ENCODE results near the gene CREBZF.
"Not testable (repeated sequence)": the region's sequence is repeated elsewhere in the genome, so short reads cannot be mapped to it uniquely, and the experiment has no call there.

Gene CREBZF

DNA sequence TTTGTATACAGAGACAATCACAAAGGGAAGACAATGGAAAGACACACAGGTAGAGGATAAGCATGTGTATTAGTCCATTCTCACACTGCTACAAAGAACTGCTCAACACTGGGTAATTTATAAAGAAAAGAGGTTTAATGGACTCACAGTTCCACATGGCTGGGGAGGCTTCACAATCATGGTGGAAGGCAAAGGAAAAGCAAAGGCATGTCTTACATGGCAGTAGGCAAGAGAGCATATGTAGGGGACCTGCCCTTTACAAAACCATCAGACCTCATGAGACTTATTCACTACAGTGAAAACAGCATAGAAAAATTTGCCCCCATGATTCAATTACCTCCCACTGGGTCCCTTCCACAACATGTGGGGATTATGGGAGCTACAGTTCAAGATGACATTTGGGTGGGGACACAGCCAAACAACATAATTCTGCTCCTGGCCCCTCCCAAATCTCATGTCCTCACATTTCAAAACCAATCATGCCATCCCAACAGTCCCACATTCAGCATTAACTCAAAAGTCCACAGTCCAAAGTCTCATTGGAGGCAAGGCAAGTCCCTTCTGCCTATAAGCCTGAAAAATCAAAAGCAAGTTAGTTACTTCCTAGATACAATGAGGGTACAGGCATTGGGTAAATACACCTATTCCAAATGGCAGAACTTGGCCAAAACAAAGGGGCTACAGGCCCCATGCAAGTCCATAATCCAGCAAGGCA, 6.2 kb upstream of the CREBZF start:
- not testable (repeated sequence) for H3K9ac ChIP-seq (ENCODE audit: low read depth, low read length, poor library complexity); H2AFZ ChIP-seq (ENCODE audit: low read length); H2BK15ac ChIP-seq (ENCODE audit: low read length); H3K18ac ChIP-seq (ENCODE audit: low read length); H2BK12ac ChIP-seq (ENCODE audit: low read length); H3K23ac ChIP-seq (ENCODE audit: low read depth, low read length, poor library complexity); H3K27ac ChIP-seq (replicated peaks; ENCODE audit: low read length); H3K9me3 ChIP-seq (replicated peaks in 1 of 2; ENCODE audit: control insufficient read depth in 2 of 2, insufficient read depth in 1 of 2, low read depth in 1 of 2, low read length in 2 of 2); H4K8ac ChIP-seq (ENCODE audit: low read depth, low read length); H2AK5ac ChIP-seq (ENCODE audit: low read depth, low read length); H3K36me3 ChIP-seq (replicated peaks in 1 of 2; ENCODE audit: control insufficient read depth in 2 of 2, insufficient read depth in 2 of 2, low read length in 2 of 2); H2BK120ac ChIP-seq (ENCODE audit: low read depth, low read length); H3K14ac ChIP-seq (ENCODE audit: low read length); H3K4me3 ChIP-seq (ENCODE audit: low read length in 2 of 2); H2BK5ac ChIP-seq (ENCODE audit: low read length); H3K79me1 ChIP-seq (ENCODE audit: low read depth, low read length); H3K4me1 ChIP-seq (ENCODE audit: control insufficient read depth in 2 of 2, insufficient read depth in 1 of 2, low read depth in 1 of 2, low read length in 2 of 2); H3K4me2 ChIP-seq (ENCODE audit: insufficient read depth, low read length, poor library complexity, severe bottlenecking); H4K91ac ChIP-seq (ENCODE audit: low read depth, low read length, poor library complexity); H3K4ac ChIP-seq (ENCODE audit: low read length); DNase-seq (ENCODE audit: low spot score)
- H3K27me3 ChIP-seq (ENCODE audit: control insufficient read depth in 3 of 3, insufficient read depth in 3 of 3, low read depth in 1 of 3, low read length in 3 of 3): peaks cover 0 to 12% (median 0%) of the 10 kb centered on the region in 3 experiments

DNA sequence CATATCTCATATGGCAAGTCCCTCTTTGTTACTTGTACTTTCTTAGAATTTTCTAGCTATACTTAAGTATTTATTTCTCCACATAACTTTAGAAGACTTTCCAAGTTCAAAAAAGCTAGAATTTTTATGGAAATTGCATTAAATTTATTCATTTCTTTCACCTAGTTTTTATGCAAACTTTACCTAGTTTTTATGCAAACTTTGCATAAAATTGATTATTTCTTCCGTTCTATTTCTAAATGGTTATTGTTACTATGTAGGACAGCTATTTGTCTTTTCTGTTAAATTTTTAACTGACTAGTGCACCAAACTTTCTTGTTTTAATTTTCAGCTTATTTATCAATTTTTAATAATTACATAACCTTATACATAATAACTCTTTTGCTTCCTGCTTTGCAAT, 3.2 kb upstream of the CREBZF start:
- Histone ChIP-seq H3K79me1 (ENCODE audit: low read depth, low read length) (no peaks in the 10 kb centered on the region), H3K4me2 (ENCODE audit: insufficient read depth, low read length, poor library complexity, severe bottlenecking) (no peak overlapping the region), H3K14ac (ENCODE audit: low read length) (no peak overlapping the region), H2BK5ac (ENCODE audit: low read length) (no peak overlapping the region), H3K4ac (ENCODE audit: low read length) (no peak overlapping the region), H3K18ac (ENCODE audit: low read length) (no peak overlapping the region), H3K9ac (ENCODE audit: low read depth, low read length, poor library complexity) (no peak overlapping the region), H3K23ac (ENCODE audit: low read depth, low read length, poor library complexity) (no peak overlapping the region), H3K9me3 (replicated peaks in 1 of 2; ENCODE audit: control insufficient read depth in 2 of 2, insufficient read depth in 1 of 2, low read depth in 1 of 2, low read length in 2 of 2) (no peaks in the 10 kb centered on the region), H2AK5ac (ENCODE audit: low read depth, low read length) (no peak overlapping the region), H3K4me3 (ENCODE audit: low read length in 2 of 2) (no peak overlapping the region), H2BK12ac (ENCODE audit: low read length) (no peak overlapping the region), H2BK15ac (ENCODE audit: low read length) (no peak overlapping the region), H3K36me3 (replicated peaks in 1 of 2; ENCODE audit: control insufficient read depth in 2 of 2, insufficient read depth in 2 of 2, low read length in 2 of 2) (peaks cover 0 to 6% of the 10 kb centered on the region in 2 donors), H3K27me3 (ENCODE audit: control insufficient read depth in 3 of 3, insufficient read depth in 3 of 3, low read depth in 1 of 3, low read length in 3 of 3) (peaks cover 0 to 2% (median 0%) of the 10 kb centered on the region in 3 experiments), H3K27ac (replicated peaks; ENCODE audit: low read length) (no peak overlapping the region), H3K4me1 (ENCODE audit: control insufficient read depth in 2 of 2, insufficient read depth in 1 of 2, low read depth in 1 of 2, low read length in 2 of 2) (peaks cover 0 to 5% of the 10 kb centered on the region in 2 donors), H2BK120ac (ENCODE audit: low read depth, low read length) (no peak overlapping the region), H4K8ac (ENCODE audit: low read depth, low read length) (no peak overlapping the region), H4K91ac (ENCODE audit: low read depth, low read length, poor library complexity) (no peak overlapping the region), H2AFZ (ENCODE audit: low read length) (no peak overlapping the region)
- no CpG with 5 or more reads among the region's 1 CpG for WGBS, 2 donors (ENCODE audit: extremely low coverage in 2 of 2, insufficient read length in 2 of 2, insufficient replicate concordance in 1 of 2)
- DNase-seq (ENCODE audit: low spot score): no peak

DNA sequence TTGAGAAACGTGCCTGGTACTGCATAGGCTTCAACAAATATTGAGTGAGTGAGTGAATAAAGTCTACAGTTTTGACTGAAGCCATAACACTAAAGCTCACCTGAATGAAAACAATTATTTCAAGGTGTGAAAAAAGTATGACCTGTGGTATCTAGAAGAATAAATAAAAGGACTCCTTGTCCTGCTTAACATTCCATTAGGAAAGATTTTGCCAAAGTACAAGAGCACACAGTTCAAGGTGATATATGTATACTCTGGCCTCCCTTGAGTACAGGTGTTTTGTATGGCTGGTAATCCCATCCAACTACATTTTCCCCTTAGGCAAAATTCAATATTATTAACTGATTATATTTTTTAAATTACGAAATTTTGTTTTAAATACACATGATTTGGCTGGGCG, 1.8 kb upstream of the CREBZF start:
- H3K27ac ChIP-seq (replicated peaks; ENCODE audit: low read length): no peak overlapping the region
- H3K4me1 ChIP-seq (ENCODE audit: control insufficient read depth in 2 of 2, insufficient read depth in 1 of 2, low read depth in 1 of 2, low read length in 2 of 2): peaks cover 0 to 5% of the 10 kb centered on the region in 2 donors
- no peak overlapping the region for H3K4me3 ChIP-seq (ENCODE audit: low read length in 2 of 2)
- no peak overlapping the region for H2AK5ac ChIP-seq (ENCODE audit: low read depth, low read length)
- H3K36me3 ChIP-seq (replicated peaks in 1 of 2; ENCODE audit: control insufficient read depth in 2 of 2, insufficient read depth in 2 of 2, low read length in 2 of 2): peaks cover 2 to 21% of the 10 kb centered on the region in 2 donors
- H2BK15ac ChIP-seq (ENCODE audit: low read length): no peak overlapping the region
- H3K23ac ChIP-seq (ENCODE audit: low read depth, low read length, poor library complexity): no peak overlapping the region
- H2AFZ ChIP-seq (ENCODE audit: low read length): peak overlapping the region; percentile 87
- H4K8ac ChIP-seq (ENCODE audit: low read depth, low read length): no peak overlapping the region
- no peak overlapping the region for H2BK120ac ChIP-seq (ENCODE audit: low read depth, low read length)
- DNase-seq (ENCODE audit: low spot score): no peak
- no peaks in the 10 kb centered on the region for H3K79me1 ChIP-seq (ENCODE audit: low read depth, low read length)
- H3K9ac ChIP-seq (ENCODE audit: low read depth, low read length, poor library complexity): no peak overlapping the region
- H3K9me3 ChIP-seq (replicated peaks in 1 of 2; ENCODE audit: control insufficient read depth in 2 of 2, insufficient read depth in 1 of 2, low read depth in 1 of 2, low read length in 2 of 2): no peaks in the 10 kb centered on the region
- H2BK12ac ChIP-seq (ENCODE audit: low read length): no peak overlapping the region
- H3K4me2 ChIP-seq (ENCODE audit: insufficient read depth, low read length, poor library complexity, severe bottlenecking): no peak overlapping the region
- H4K91ac ChIP-seq (ENCODE audit: low read depth, low read length, poor library complexity): no peak overlapping the region
- H3K27me3 ChIP-seq (ENCODE audit: control insufficient read depth in 3 of 3, insufficient read depth in 3 of 3, low read depth in 1 of 3, low read length in 3 of 3): peaks cover 0 to 2% (median 0%) of the 10 kb centered on the region in 3 experiments
- no peak overlapping the region for H2BK5ac ChIP-seq (ENCODE audit: low read length)
- WGBS, 2 donors (ENCODE audit: extremely low coverage in 2 of 2, insufficient read length in 2 of 2, insufficient replicate concordance in 1 of 2): no CpG with 5 or more reads among the region's 3 CpGs
- H3K14ac ChIP-seq (ENCODE audit: low read length): no peak overlapping the region
- no peak overlapping the region for H3K18ac ChIP-seq (ENCODE audit: low read length)
- H3K4ac ChIP-seq (ENCODE audit: low read length): no peak overlapping the region

DNA sequence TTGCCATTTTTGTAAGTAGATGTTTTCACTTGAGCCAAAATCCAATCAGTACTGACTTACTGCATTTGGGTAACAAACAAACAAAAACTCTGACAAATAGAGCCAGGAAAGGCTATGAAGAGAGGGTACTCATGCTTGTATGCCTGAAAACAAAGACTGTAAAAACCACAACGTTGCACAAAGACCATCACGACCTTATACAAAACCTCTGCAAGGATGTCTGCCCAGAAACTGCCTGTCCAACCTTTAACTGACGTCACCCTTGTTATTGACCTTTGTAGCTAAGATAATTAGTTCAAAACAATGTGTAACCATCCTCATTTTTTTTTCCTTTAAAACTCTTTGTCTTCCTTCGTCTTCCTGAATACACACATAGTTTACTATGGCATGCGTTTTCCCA, 804 bp upstream of the CREBZF start:
- no peak overlapping the region for H3K27ac ChIP-seq (replicated peaks; ENCODE audit: low read length)

More for the DNA sequence above, 804 bp upstream of the CREBZF start:
- Histone ChIP-seq H3K4me2 (ENCODE audit: insufficient read depth, low read length, poor library complexity, severe bottlenecking) (no peak overlapping the region), H2BK120ac (ENCODE audit: low read depth, low read length) (no peak overlapping the region), H4K8ac (ENCODE audit: low read depth, low read length) (no peak overlapping the region), H2BK15ac (ENCODE audit: low read length) (no peak overlapping the region), H2AFZ (ENCODE audit: low read length) (peak overlapping the region; percentile 87), H3K36me3 (replicated peaks in 1 of 2; ENCODE audit: control insufficient read depth in 2 of 2, insufficient read depth in 2 of 2, low read length in 2 of 2) (peaks cover 2 to 30% of the 10 kb centered on the region in 2 donors), H3K79me1 (ENCODE audit: low read depth, low read length) (no peaks in the 10 kb centered on the region), H3K9ac (ENCODE audit: low read depth, low read length, poor library complexity) (no peak overlapping the region), H2AK5ac (ENCODE audit: low read depth, low read length) (no peak overlapping the region), H3K9me3 (replicated peaks in 1 of 2; ENCODE audit: control insufficient read depth in 2 of 2, insufficient read depth in 1 of 2, low read depth in 1 of 2, low read length in 2 of 2) (no peaks in the 10 kb centered on the region), H2BK12ac (ENCODE audit: low read length) (no peak overlapping the region), H4K91ac (ENCODE audit: low read depth, low read length, poor library complexity) (no peak overlapping the region), H3K23ac (ENCODE audit: low read depth, low read length, poor library complexity) (no peak overlapping the region), H3K4ac (ENCODE audit: low read length) (no peak overlapping the region), H2BK5ac (ENCODE audit: low read length) (no peak overlapping the region), H3K14ac (ENCODE audit: low read length) (no peak overlapping the region), H3K18ac (ENCODE audit: low read length) (no peak overlapping the region), H3K4me3 (ENCODE audit: low read length in 2 of 2) (no peak overlapping the region), H3K4me1 (ENCODE audit: control insufficient read depth in 2 of 2, insufficient read depth in 1 of 2, low read depth in 1 of 2, low read length in 2 of 2) (peaks cover 0 to 7% of the 10 kb centered on the region in 2 donors), H3K27me3 (ENCODE audit: control insufficient read depth in 3 of 3, insufficient read depth in 3 of 3, low read depth in 1 of 3, low read length in 3 of 3) (no peaks in the 10 kb centered on the region)
- WGBS, 2 donors (ENCODE audit: extremely low coverage in 2 of 2, insufficient read length in 2 of 2, insufficient replicate concordance in 1 of 2): no CpG with 5 or more reads among the region's 5 CpGs
- DNase-seq (ENCODE audit: low spot score): no peak
